Stimulated activated naive CD8-positive, alpha-beta T cell treated with anti-CD3 and anti-CD28 coated beads, Interleukin-15, Interleukin-2, amounts not matched to agents 100 ng/mL and 50 ng/mL, for 24 hours (primary cell): ENCODE results near the gene ADGRF1.
"Not testable (repeated sequence)": the region's sequence is repeated elsewhere in the genome, so short reads cannot be mapped to it uniquely, and the experiment has no call there.

Experiments used
- H3K27ac Mint-ChIP-seq: one replicate; pipeline ENCODE4 v1.8.0; 2021; ENCODE audit warnings: mild to moderate bottlenecking, mixed read lengths
- H3K27me3 Mint-ChIP-seq: one replicate; pipeline ENCODE4 v1.8.0; 2021; ENCODE audit warnings: mixed read lengths
- H3K36me3 Mint-ChIP-seq: one replicate; pipeline ENCODE4 v1.8.0; 2021; ENCODE audit warnings: low read depth, mixed read lengths
- H3K4me1 Mint-ChIP-seq: one replicate; pipeline ENCODE4 v1.8.0; 2021; ENCODE audit warnings: low read depth, mixed read lengths
- H3K4me3 Mint-ChIP-seq: one replicate; pipeline ENCODE4 v1.8.0; 2021; ENCODE audit warnings: mild to moderate bottlenecking, mixed read lengths
- H3K9me3 Mint-ChIP-seq: one replicate; pipeline ENCODE4 v1.8.0; 2021; ENCODE audit warnings: mixed read lengths

ADGRF1 gene

GRCh38 chr6:47042275-47042791, at the start of gene ADGRF1:
TSS of gene ADGRF1 (minus strand) at chr6:47042332. CDS start at chr6:47029061, 13,271 bp downstream.
- H3K4me3 Mint-ChIP-seq = no peak within 1 kb of the TSS
- H3K36me3 Mint-ChIP-seq = no peaks in the 10 kb centered on the region
- no peaks in the 10 kb centered on the region for H3K9me3 Mint-ChIP-seq
- peaks cover under 1% of the 10 kb centered on the region for H3K4me1 Mint-ChIP-seq
- peaks cover under 1% of the 10 kb centered on the region for H3K27me3 Mint-ChIP-seq
- H3K27ac Mint-ChIP-seq = no peak within 1 kb of the TSS

GRCh38 chr6:47090881-47091280, 48.7 kb upstream of the ADGRF1 start:
- no peaks in the 10 kb centered on the region for H3K27me3 Mint-ChIP-seq
- no peaks in the 10 kb centered on the region for H3K36me3 Mint-ChIP-seq
- H3K4me3 Mint-ChIP-seq = no peak overlapping the region
- no peaks in the 10 kb centered on the region for H3K9me3 Mint-ChIP-seq
- no peaks in the 10 kb centered on the region for H3K4me1 Mint-ChIP-seq
- H3K27ac Mint-ChIP-seq = no peak overlapping the region

- H3K27me3 Mint-ChIP-seq, H3K27ac Mint-ChIP-seq, H3K4me1 Mint-ChIP-seq, H3K36me3 Mint-ChIP-seq, H3K9me3 Mint-ChIP-seq, H3K4me3 Mint-ChIP-seq: not testable (repeated sequence)
Observed at GRCh38 chr6:47089473-47089872, 47.3 kb upstream of the ADGRF1 start.

- Mint-ChIP-seq H3K4me1 (no peaks in the 10 kb centered on the region), H3K9me3 (no peaks in the 10 kb centered on the region), H3K27ac (no peak overlapping the region), H3K4me3 (no peak overlapping the region), H3K36me3 (no peaks in the 10 kb centered on the region), H3K27me3 (peaks cover 3% of the 10 kb centered on the region)
Observed at GRCh38 chr6:47086051-47086770, 44.1 kb upstream of the ADGRF1 start.

- Mint-ChIP-seq H3K4me3 (no peak overlapping the region), H3K27ac (no peak overlapping the region), H3K4me1 (no peaks in the 10 kb centered on the region), H3K9me3 (no peaks in the 10 kb centered on the region), H3K36me3 (no peaks in the 10 kb centered on the region), H3K27me3 (peaks cover 3% of the 10 kb centered on the region)
Observed at GRCh38 chr6:47084610-47085009, 42.5 kb upstream of the ADGRF1 start.

GRCh38 chr6:47083586-47084047, 41.5 kb upstream of the ADGRF1 start:
- no peaks in the 10 kb centered on the region for H3K9me3 Mint-ChIP-seq
- no peak overlapping the region for H3K4me3 Mint-ChIP-seq
- H3K36me3 Mint-ChIP-seq = no peaks in the 10 kb centered on the region
- H3K27me3 Mint-ChIP-seq = peaks cover 3% of the 10 kb centered on the region
- no peaks in the 10 kb centered on the region for H3K4me1 Mint-ChIP-seq
- H3K27ac Mint-ChIP-seq = no peak overlapping the region

- H3K27ac Mint-ChIP-seq = no peak overlapping the region
- no peak overlapping the region for H3K4me3 Mint-ChIP-seq
- H3K36me3 Mint-ChIP-seq = no peaks in the 10 kb centered on the region
- no peaks in the 10 kb centered on the region for H3K4me1 Mint-ChIP-seq
- H3K9me3 Mint-ChIP-seq = no peaks in the 10 kb centered on the region
- peaks cover 20% of the 10 kb centered on the region for H3K27me3 Mint-ChIP-seq
Observed at GRCh38 chr6:47080083-47080596, 38.0 kb upstream of the ADGRF1 start.

- no peaks in the 10 kb centered on the region for H3K4me1 Mint-ChIP-seq
- no peaks in the 10 kb centered on the region for H3K36me3 Mint-ChIP-seq
- peaks cover 22% of the 10 kb centered on the region for H3K27me3 Mint-ChIP-seq
- H3K9me3 Mint-ChIP-seq = no peaks in the 10 kb centered on the region
- no peak overlapping the region for H3K4me3 Mint-ChIP-seq
- H3K27ac Mint-ChIP-seq = no peak overlapping the region
Observed at GRCh38 chr6:47079638-47080037, 37.5 kb upstream of the ADGRF1 start.

- Mint-ChIP-seq H3K4me3 (no peak overlapping the region), H3K4me1 (no peaks in the 10 kb centered on the region), H3K36me3 (no peaks in the 10 kb centered on the region), H3K9me3 (no peaks in the 10 kb centered on the region), H3K27ac (no peak overlapping the region), H3K27me3 (peaks cover 22% of the 10 kb centered on the region)
Observed at GRCh38 chr6:47078991-47079390, 36.9 kb upstream of the ADGRF1 start.

- no peaks in the 10 kb centered on the region for H3K4me1 Mint-ChIP-seq
- no peaks in the 10 kb centered on the region for H3K9me3 Mint-ChIP-seq
- no peak overlapping the region for H3K4me3 Mint-ChIP-seq
- no peaks in the 10 kb centered on the region for H3K36me3 Mint-ChIP-seq
- H3K27me3 Mint-ChIP-seq = peaks cover 19% of the 10 kb centered on the region
- no peak overlapping the region for H3K27ac Mint-ChIP-seq
Observed at GRCh38 chr6:47076422-47077344, 34.6 kb upstream of the ADGRF1 start.

GRCh38 chr6:47075741-47076421, 33.7 kb upstream of the ADGRF1 start:
- no peaks in the 10 kb centered on the region for H3K9me3 Mint-ChIP-seq
- H3K4me3 Mint-ChIP-seq = no peak overlapping the region
- H3K4me1 Mint-ChIP-seq = no peaks in the 10 kb centered on the region
- H3K27me3 Mint-ChIP-seq = peaks cover 19% of the 10 kb centered on the region
- H3K36me3 Mint-ChIP-seq = no peaks in the 10 kb centered on the region
- H3K27ac Mint-ChIP-seq = no peak overlapping the region

- Mint-ChIP-seq H3K4me1 (no peaks in the 10 kb centered on the region), H3K36me3 (no peaks in the 10 kb centered on the region), H3K9me3 (no peaks in the 10 kb centered on the region), H3K27me3 (peaks cover 22% of the 10 kb centered on the region), H3K27ac (no peak overlapping the region), H3K4me3 (no peak overlapping the region)
Observed at GRCh38 chr6:47075168-47075567, 33.0 kb upstream of the ADGRF1 start.

GRCh38 chr6:47073125-47074110, 31.3 kb upstream of the ADGRF1 start:
- Mint-ChIP-seq H3K4me3 (no peak overlapping the region), H3K27ac (no peak overlapping the region), H3K27me3 (peaks cover 25% of the 10 kb centered on the region), H3K4me1 (no peaks in the 10 kb centered on the region), H3K36me3 (no peaks in the 10 kb centered on the region), H3K9me3 (no peaks in the 10 kb centered on the region)

- Mint-ChIP-seq H3K4me3 (no peak overlapping the region), H3K9me3 (no peaks in the 10 kb centered on the region), H3K4me1 (no peaks in the 10 kb centered on the region), H3K27ac (no peak overlapping the region), H3K36me3 (no peaks in the 10 kb centered on the region), H3K27me3 (peaks cover 25% of the 10 kb centered on the region)
Observed at GRCh38 chr6:47072667-47073066, 30.5 kb upstream of the ADGRF1 start.
